ENCODE measurements around the gene TTC28.
A peak's percentile ranks its signal among the peaks of the same experiment; 100 is the strongest.
"Not testable (repeated sequence)": the region's sequence is repeated elsewhere in the genome, so short reads cannot be mapped to it uniquely, and the experiment has no call there.

Gene TTC28

GRCh38 chr22:28693041-28693760 lies 13.6 kb upstream of the TTC28 start:
- not testable (repeated sequence) for H3K27me3 Mint-ChIP-seq, H3K9me3 Mint-ChIP-seq, ATAC-seq, DNase-seq, H3K4me3 Mint-ChIP-seq, H3K27ac Mint-ChIP-seq, H3K4me1 Mint-ChIP-seq
- peaks cover 15% of the 10 kb centered on the region for H3K36me3 Mint-ChIP-seq (ENCODE audit: low read depth)

- not testable (repeated sequence) for H3K27ac Mint-ChIP-seq, H3K9me3 Mint-ChIP-seq, H3K4me1 Mint-ChIP-seq, H3K4me3 Mint-ChIP-seq, ATAC-seq, DNase-seq
- Mint-ChIP-seq H3K36me3 (ENCODE audit: low read depth) (peaks cover 11% of the 10 kb centered on the region), H3K27me3 (peaks cover 11% of the 10 kb centered on the region)
Measured at GRCh38 chr22:28689796-28690195, 10.2 kb upstream of the TTC28 start.

- H3K4me1 Mint-ChIP-seq; H3K4me3 Mint-ChIP-seq; H3K9me3 Mint-ChIP-seq; ATAC-seq; DNase-seq; H3K36me3 Mint-ChIP-seq (ENCODE audit: low read depth); H3K27ac Mint-ChIP-seq: not testable (repeated sequence)
- peaks cover 54% of the 10 kb centered on the region for H3K27me3 Mint-ChIP-seq
Measured at GRCh38 chr22:28682966-28683365, 3.3 kb upstream of the TTC28 start.

GRCh38 chr22:28680813-28681490 lies 1.3 kb upstream of the TTC28 start:
- not testable (repeated sequence) for DNase-seq; H3K4me3 Mint-ChIP-seq; ATAC-seq; H3K27ac Mint-ChIP-seq; H3K9me3 Mint-ChIP-seq; H3K4me1 Mint-ChIP-seq; H3K36me3 Mint-ChIP-seq (ENCODE audit: low read depth)
- H3K27me3 Mint-ChIP-seq, result peaks cover 58% of the 10 kb centered on the region

GRCh38 chr22:28678778-28679610 lies 646 bp downstream of the TTC28 start:
- DNase-seq, result peak; percentile 13
- H3K27ac Mint-ChIP-seq; H3K36me3 Mint-ChIP-seq (ENCODE audit: low read depth); ATAC-seq; H3K9me3 Mint-ChIP-seq: not testable (repeated sequence)
- Mint-ChIP-seq H3K27me3 (peaks cover 73% of the 10 kb centered on the region), H3K4me1 (peaks cover 21% of the 10 kb centered on the region), H3K4me3 (peak overlapping the region; percentile 59)

- ATAC-seq; H3K9me3 Mint-ChIP-seq; DNase-seq; H3K36me3 Mint-ChIP-seq (ENCODE audit: low read depth); H3K4me3 Mint-ChIP-seq; H3K27ac Mint-ChIP-seq: not testable (repeated sequence)
- Mint-ChIP-seq H3K4me1 (peaks cover 29% of the 10 kb centered on the region), H3K27me3 (peaks cover 79% of the 10 kb centered on the region)
Measured at GRCh38 chr22:28678170-28678569, 1.5 kb downstream of the TTC28 start.

GRCh38 chr22:28674121-28674563 lies 5.5 kb downstream of the TTC28 start:
- ATAC-seq, result peak; percentile 65
- Mint-ChIP-seq H3K4me3 (peak overlapping the region; percentile 79), H3K4me1 (peaks cover 27% of the 10 kb centered on the region), H3K27ac (peak overlapping the region; percentile 99), H3K27me3 (peaks cover 72% of the 10 kb centered on the region), H3K36me3 (ENCODE audit: low read depth) (peaks cover 6% of the 10 kb centered on the region), H3K9me3 (peaks cover 6% of the 10 kb centered on the region)
- DNase-seq, result peak; percentile 20

- H3K4me1 Mint-ChIP-seq, result peaks cover 23% of the 10 kb centered on the region
- no peak overlapping the region for H3K4me3 Mint-ChIP-seq
- no peak overlapping the region for H3K27ac Mint-ChIP-seq
- H3K9me3 Mint-ChIP-seq, result peaks cover 6% of the 10 kb centered on the region
- ATAC-seq (no peak), DNase-seq (no peak)
- peaks cover 6% of the 10 kb centered on the region for H3K36me3 Mint-ChIP-seq (ENCODE audit: low read depth)
- peaks cover 47% of the 10 kb centered on the region for H3K27me3 Mint-ChIP-seq
Measured at GRCh38 chr22:28670756-28671155, 8.9 kb downstream of the TTC28 start.

- no peak overlapping the region for H3K4me3 Mint-ChIP-seq
- H3K36me3 Mint-ChIP-seq (ENCODE audit: low read depth), result peaks cover 6% of the 10 kb centered on the region
- H3K27me3 Mint-ChIP-seq, result peaks cover 43% of the 10 kb centered on the region
- peaks cover 6% of the 10 kb centered on the region for H3K9me3 Mint-ChIP-seq
- peaks cover 22% of the 10 kb centered on the region for H3K4me1 Mint-ChIP-seq
- ATAC-seq (no peak), DNase-seq (no peak)
- no peak overlapping the region for H3K27ac Mint-ChIP-seq
Measured at GRCh38 chr22:28670161-28670560, 9.5 kb downstream of the TTC28 start.

- no peak for DNase-seq
- Mint-ChIP-seq H3K27ac (no peak overlapping the region), H3K4me3 (no peak overlapping the region), H3K36me3 (ENCODE audit: low read depth) (peaks cover 6% of the 10 kb centered on the region), H3K4me1 (peaks cover 14% of the 10 kb centered on the region), H3K9me3 (peaks cover 6% of the 10 kb centered on the region), H3K27me3 (peaks cover 35% of the 10 kb centered on the region)
- no peak for ATAC-seq
Measured at GRCh38 chr22:28669387-28669786, 10.3 kb downstream of the TTC28 start.

- peaks cover 16% of the 10 kb centered on the region for H3K27me3 Mint-ChIP-seq
- ATAC-seq; DNase-seq; H3K4me3 Mint-ChIP-seq; H3K4me1 Mint-ChIP-seq; H3K27ac Mint-ChIP-seq; H3K9me3 Mint-ChIP-seq; H3K36me3 Mint-ChIP-seq (ENCODE audit: low read depth): not testable (repeated sequence)
Measured at GRCh38 chr22:28663569-28663942, 16.1 kb downstream of the TTC28 start.

- no peak overlapping the region for H3K27ac Mint-ChIP-seq
- peaks cover 3% of the 10 kb centered on the region for H3K9me3 Mint-ChIP-seq
- no peak overlapping the region for H3K4me3 Mint-ChIP-seq
- H3K36me3 Mint-ChIP-seq (ENCODE audit: low read depth), result no peaks in the 10 kb centered on the region
- H3K27me3 Mint-ChIP-seq, result peaks cover 52% of the 10 kb centered on the region
- ATAC-seq (no peak), DNase-seq (no peak)
- no peaks in the 10 kb centered on the region for H3K4me1 Mint-ChIP-seq
Measured at GRCh38 chr22:28658448-28658847, 21.2 kb downstream of the TTC28 start.

GRCh38 chr22:28656181-28656580 lies 23.5 kb downstream of the TTC28 start:
- ATAC-seq, result no peak
- Mint-ChIP-seq H3K27ac (no peak overlapping the region), H3K9me3 (peaks cover 4% of the 10 kb centered on the region), H3K27me3 (peaks cover 60% of the 10 kb centered on the region), H3K4me3 (no peak overlapping the region), H3K36me3 (ENCODE audit: low read depth) (no peaks in the 10 kb centered on the region), H3K4me1 (no peaks in the 10 kb centered on the region)
- DNase-seq, result no peak

- ATAC-seq (no peak), DNase-seq (no peak)
- Mint-ChIP-seq H3K27ac (no peak overlapping the region), H3K36me3 (ENCODE audit: low read depth) (no peaks in the 10 kb centered on the region), H3K27me3 (peaks cover 54% of the 10 kb centered on the region), H3K4me1 (no peaks in the 10 kb centered on the region), H3K4me3 (no peak overlapping the region), H3K9me3 (peaks cover 4% of the 10 kb centered on the region)
Measured at GRCh38 chr22:28650463-28650862, 29.2 kb downstream of the TTC28 start.
